8988T (cell line): ENCODE data around the gene KBTBD12.

Experiments used
- DNase-seq: peaks from one replicate; pipeline ENCODE4 v3.0.0; 2011

Gene KBTBD12

GRCh38 chr3:127986803-127987202 lies 71.8 kb downstream of the KBTBD12 start:
- DNase-seq = no peak

GRCh38 chr3:127987309-127987995 lies 72.4 kb downstream of the KBTBD12 start:
- DNase-seq = no peak

GRCh38 chr3:127988770-127989557 lies 73.9 kb downstream of the KBTBD12 start:
- DNase-seq = no peak

- no peak for DNase-seq
Measured at GRCh38 chr3:127990051-127990450, 75.0 kb downstream of the KBTBD12 start.

- no peak for DNase-seq
Measured at GRCh38 chr3:127990461-127990860, 75.4 kb downstream of the KBTBD12 start.

- DNase-seq = no peak
Measured at GRCh38 chr3:127991251-127991650, 76.2 kb downstream of the KBTBD12 start.

GRCh38 chr3:127991681-127992080 lies 76.6 kb downstream of the KBTBD12 start:
- DNase-seq = no peak

- no peak for DNase-seq
Measured at GRCh38 chr3:127992127-127992526, 77.1 kb downstream of the KBTBD12 start.

GRCh38 chr3:127994011-127994410 lies 79.0 kb downstream of the KBTBD12 start:
- no peak for DNase-seq

GRCh38 chr3:127997016-127997415 lies 82.0 kb downstream of the KBTBD12 start:
- no peak for DNase-seq

GRCh38 chr3:127997961-127998360 lies 82.9 kb downstream of the KBTBD12 start:
- no peak for DNase-seq

- DNase-seq = no peak
Measured at GRCh38 chr3:127998596-127998995, 83.6 kb downstream of the KBTBD12 start.

- no peak for DNase-seq
Measured at GRCh38 chr3:127999509-128000106, 84.6 kb downstream of the KBTBD12 start.

- no peak for DNase-seq
Measured at GRCh38 chr3:128001576-128001975, 86.5 kb downstream of the KBTBD12 start.

- DNase-seq = no peak
Measured at GRCh38 chr3:128004661-128005060, 89.6 kb downstream of the KBTBD12 start.

GRCh38 chr3:128006061-128007032 lies 91.3 kb downstream of the KBTBD12 start:
- no peak for DNase-seq

GRCh38 chr3:128007033-128007424 lies 92.0 kb downstream of the KBTBD12 start:
- DNase-seq = no peak

GRCh38 chr3:128009952-128010846 lies 95.2 kb downstream of the KBTBD12 start:
- no peak for DNase-seq

- DNase-seq = peak; percentile 51
Measured at GRCh38 chr3:128011140-128011539, 96.1 kb downstream of the KBTBD12 start.

GRCh38 chr3:128012050-128012449 lies 97.0 kb downstream of the KBTBD12 start:
- DNase-seq = no peak

GRCh38 chr3:128014548-128014947 lies 99.5 kb downstream of the KBTBD12 start:
- no peak for DNase-seq

GRCh38 chr3:128016502-128016901 lies 101.5 kb downstream of the KBTBD12 start:
- no peak for DNase-seq
